VCaP (cell line): ENCODE measurements around the gene MEIOSIN.

Experiments
- H3K27ac ChIP-seq: fragments of 450-650 bp; 2 replicates; pipeline ENCODE4 v1.5.1; 2017
- TF ChIP-seq, protein P1 (sequence below): fragments of 450-650 bp; conservative IDR thresholded peaks from 2 replicates; pipeline ENCODE4 v1.5.1; 2017; ENCODE audit warnings: mild to moderate bottlenecking, moderate library complexity

MEIOSIN gene

DNA sequence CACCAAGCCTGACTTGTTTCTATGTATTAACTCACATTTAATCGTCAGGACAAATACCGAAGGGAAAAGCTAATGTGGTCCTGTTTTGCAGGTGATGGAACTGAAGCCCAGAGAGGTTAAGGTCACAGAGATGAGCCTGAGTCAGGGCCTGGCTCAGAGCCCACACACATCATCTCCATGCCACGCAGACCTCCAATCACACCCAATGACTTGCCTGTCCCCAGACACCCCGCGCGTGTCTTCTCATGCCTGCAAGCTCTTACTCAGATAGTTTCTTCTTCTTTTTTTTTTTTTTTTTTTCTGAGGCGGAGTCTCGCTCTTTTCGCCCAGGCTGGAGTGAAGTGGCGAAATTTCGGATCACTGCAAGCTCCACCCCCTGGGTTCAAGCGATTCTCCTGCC lies 19.4 kb downstream of the MEIOSIN start:
- TF ChIP-seq, protein P1, sequence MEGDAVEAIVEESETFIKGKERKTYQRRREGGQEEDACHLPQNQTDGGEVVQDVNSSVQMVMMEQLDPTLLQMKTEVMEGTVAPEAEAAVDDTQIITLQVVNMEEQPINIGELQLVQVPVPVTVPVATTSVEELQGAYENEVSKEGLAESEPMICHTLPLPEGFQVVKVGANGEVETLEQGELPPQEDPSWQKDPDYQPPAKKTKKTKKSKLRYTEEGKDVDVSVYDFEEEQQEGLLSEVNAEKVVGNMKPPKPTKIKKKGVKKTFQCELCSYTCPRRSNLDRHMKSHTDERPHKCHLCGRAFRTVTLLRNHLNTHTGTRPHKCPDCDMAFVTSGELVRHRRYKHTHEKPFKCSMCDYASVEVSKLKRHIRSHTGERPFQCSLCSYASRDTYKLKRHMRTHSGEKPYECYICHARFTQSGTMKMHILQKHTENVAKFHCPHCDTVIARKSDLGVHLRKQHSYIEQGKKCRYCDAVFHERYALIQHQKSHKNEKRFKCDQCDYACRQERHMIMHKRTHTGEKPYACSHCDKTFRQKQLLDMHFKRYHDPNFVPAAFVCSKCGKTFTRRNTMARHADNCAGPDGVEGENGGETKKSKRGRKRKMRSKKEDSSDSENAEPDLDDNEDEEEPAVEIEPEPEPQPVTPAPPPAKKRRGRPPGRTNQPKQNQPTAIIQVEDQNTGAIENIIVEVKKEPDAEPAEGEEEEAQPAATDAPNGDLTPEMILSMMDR = no peak
- H3K27ac ChIP-seq = no peak overlapping the region

DNA sequence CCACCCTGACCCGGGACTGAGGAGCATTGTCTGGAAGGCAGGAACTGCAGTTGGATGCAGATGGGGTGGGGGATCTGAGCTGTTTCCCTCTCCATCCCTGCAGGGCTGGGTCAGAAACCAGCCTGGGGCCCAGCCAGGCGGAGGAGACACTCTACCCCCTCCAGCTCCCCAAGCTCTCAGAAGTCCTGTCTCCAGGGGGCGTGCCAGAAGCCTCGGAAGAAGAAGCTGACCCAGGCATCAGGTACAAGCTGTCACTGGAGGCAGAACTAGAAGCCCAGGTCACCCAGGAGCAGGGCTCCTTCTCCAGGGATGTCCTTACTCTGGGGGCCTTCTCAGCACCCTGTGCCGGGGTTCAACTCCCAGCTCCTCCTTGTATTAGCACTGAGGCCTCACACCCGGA lies 20.3 kb downstream of the MEIOSIN start:
- no peak overlapping the region for H3K27ac ChIP-seq
- TF ChIP-seq, protein P1 = no peak

DNA sequence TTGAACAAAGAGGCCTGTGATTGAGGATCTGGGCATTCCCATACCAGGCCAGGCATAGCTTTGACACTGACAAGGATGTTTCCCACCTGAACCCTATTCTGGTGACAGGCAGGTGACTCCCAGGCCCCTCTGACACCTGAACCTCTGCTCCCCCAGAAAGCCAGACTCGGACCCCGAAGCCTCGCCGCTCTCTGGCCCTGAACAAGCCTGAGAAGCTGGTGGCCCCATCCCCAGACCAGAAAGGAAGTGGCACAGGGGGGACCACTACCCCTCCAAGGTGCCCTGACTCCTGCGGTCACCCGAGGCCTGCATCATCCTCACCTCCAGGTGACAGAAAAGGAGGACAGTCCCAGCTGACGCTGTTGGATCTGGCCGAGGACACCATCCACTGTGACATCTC lies 21.1 kb downstream of the MEIOSIN start:
- TF ChIP-seq, protein P1 = no peak
- H3K27ac ChIP-seq = no peak overlapping the region

DNA sequence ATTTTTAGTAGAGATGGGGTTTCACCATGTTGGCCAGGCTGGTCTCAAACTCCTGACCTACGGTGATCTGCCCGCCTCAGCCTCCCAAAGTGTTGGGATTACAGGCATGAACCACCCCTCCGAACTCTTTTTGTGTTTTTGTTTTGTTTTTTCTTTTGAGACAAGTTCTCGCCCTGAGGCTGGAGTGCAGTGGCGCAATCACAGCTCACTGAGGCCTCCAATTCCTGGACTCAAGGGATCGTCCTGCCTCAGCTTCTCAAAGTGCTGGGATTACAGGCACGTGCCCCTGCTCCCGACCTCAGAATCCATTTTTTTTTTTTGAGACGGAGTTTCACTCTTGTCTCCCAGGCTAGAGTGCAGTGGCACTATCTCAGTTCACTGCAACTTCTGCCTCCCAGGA lies 24.5 kb downstream of the MEIOSIN start:
- TF ChIP-seq, protein P1 = no peak
- H3K27ac ChIP-seq = no peak overlapping the region

DNA sequence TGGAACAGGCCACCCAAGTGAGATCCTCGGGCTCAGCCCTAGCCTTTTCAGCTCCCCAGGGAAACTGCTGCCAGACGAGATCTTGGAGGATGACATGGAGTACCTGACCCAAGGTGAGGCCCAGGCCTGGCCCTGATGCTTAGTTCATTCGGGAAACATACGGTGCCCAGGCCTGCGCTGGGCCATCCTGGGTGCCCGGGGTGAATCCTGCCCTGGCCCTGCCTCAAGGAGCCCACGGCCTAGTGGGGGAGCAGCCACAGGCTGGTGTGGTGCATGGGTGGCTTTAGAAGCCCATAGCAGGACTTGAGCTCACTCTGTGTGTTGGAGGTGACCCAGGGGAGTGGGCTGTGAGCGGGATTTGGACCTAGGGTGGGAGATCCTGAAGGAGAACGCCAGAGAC lies 25.7 kb downstream of the MEIOSIN start:
- no peak overlapping the region for H3K27ac ChIP-seq
- TF ChIP-seq, protein P1 = no peak

DNA sequence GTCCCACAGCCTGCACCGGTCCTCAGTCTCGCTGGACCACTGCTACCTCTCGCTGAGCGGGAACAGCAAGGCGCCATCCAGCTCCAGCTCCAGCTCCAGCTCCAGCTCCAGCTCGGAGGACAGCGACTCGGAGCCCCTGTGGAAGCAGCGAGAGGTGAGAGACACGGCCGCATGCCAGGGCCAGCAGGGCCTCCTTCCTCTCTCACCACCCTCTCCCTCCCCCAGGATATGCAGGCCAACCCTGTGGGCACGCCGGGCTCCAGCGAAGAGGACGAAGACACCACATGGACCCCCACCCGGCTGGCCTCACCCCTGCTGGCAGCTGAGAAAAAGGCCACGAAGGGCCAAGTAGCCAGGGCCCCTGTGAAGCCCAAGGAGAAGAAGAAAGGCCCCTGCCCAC lies 28.5 kb downstream of the MEIOSIN start:
- H3K27ac ChIP-seq = no peak overlapping the region
- TF ChIP-seq, protein P1 = no peak

DNA sequence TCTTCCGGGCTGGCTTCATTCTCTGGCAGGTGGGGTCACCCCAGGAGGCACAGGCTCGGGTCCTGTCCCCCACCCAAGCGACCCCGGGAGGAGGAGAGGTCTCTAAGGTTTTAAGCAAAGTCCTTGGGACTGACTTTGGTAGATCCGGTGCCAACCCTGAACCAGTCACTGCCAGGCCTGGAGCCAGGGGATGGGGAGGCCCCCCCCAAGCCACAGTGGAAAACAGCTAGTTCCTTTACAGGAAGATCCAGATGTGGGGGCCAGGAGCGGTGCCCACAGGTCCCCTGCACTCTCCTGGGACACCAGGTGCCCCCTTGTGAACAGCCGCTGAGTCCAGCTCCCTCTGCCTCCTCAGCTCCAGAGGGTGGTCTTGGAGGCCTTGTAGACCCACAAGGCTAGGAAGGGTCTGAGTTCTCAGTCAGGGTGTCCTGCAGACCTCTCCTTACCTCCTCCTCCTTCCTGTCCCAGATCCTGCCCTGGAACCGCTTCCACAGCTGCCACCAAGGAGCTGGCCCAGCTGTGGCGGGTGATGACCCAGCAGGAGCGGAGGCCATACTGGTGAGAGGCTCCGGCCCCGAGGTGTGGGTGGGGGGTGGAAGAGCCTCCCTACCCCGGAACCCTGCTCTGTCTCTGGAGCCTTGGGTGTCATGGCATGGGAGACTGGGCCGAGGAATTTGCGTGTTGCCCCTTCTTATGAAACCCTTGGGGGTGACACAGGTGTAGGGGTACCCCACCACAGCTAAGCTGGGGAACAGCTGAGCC lies 29.8 kb downstream of the MEIOSIN start:
- TF ChIP-seq, protein P1 = no peak
- H3K27ac ChIP-seq = no peak overlapping the region
